Medulla oblongata (tissue), 1 donor: ENCODE results near the gene CYP17A1.
A peak's percentile ranks its signal among the peaks of the same experiment; 100 is the strongest.
"Not testable (repeated sequence)": the region's sequence is repeated elsewhere in the genome, so short reads cannot be mapped to it uniquely, and the experiment has no call there.

Experiments
- DNase-seq: peaks from one replicate; pipeline ENCODE4 v3.0.0-alpha.2; 2015; ENCODE audit errors: extremely low spot score

Gene CYP17A1, protein sequence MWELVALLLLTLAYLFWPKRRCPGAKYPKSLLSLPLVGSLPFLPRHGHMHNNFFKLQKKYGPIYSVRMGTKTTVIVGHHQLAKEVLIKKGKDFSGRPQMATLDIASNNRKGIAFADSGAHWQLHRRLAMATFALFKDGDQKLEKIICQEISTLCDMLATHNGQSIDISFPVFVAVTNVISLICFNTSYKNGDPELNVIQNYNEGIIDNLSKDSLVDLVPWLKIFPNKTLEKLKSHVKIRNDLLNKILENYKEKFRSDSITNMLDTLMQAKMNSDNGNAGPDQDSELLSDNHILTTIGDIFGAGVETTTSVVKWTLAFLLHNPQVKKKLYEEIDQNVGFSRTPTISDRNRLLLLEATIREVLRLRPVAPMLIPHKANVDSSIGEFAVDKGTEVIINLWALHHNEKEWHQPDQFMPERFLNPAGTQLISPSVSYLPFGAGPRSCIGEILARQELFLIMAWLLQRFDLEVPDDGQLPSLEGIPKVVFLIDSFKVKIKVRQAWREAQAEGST

DNA sequence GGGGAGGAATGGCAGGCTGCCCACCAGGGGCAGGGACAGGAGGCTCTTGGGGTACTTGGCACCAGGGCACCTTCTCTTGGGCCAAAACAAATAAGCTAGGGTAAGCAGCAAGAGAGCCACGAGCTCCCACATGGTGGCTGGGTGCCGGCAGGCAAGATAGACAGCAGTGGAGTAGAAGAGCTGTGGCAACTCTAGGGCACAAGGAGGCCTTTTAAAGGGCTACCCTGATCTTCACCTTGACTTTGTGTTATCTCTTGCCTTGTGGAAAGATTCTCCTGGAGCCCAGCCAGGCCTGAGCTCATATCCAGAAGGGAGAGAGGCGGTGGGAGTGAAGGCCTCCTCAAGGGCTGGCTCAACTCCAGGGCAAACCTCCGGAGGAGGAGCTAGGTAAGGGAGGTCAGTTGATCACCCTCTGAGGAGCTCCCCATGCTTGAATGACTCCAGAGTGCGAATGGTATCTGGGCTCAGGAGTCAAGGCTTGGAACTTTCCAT, at the start of gene CYP17A1:
Gene CYP17A1, minus strand, starts transcription at position 184 of the 492 bp plus-strand sequence. Its CDS starts 52 bp downstream, at position 132.
- no peak for DNase-seq

DNA sequence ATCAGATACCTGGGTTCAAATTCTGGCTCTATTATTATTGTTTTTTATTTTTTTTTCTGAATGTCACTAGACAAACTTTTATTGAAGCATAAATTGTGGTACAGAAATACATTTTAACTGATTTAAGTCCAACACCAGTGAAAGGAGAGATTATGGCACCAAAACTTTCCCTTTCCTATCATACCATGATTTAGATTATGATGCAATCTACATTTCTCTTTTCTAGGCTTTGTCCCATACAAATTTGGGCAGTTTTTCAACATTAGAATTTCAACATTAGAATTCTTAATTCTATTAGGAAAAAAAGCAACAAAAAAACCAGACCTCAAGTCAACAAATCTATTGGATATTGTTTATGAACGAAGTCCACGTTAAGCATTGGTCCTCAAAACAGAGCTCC, 43.0 kb upstream of the CYP17A1 start:
- no peak for DNase-seq

DNA sequence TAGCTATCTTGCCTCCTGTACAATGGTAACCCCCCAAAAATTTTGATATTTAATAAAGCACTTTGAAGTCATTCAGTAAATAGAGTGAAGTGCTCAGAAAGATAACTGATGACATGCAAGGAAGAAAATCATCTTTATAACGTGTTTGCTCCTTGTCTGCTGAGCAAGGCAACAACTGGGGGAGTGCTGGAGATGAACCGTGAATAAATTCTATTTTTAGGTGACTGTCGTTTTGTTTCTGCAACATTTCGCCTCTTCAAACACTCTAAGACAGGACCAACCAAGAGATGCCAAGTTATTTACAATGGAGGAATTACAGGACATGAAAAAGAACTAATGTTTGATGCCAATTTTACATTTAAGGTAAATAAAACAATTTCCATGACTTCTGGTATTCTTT, 41.4 kb upstream of the CYP17A1 start:
- DNase-seq = no peak

DNA sequence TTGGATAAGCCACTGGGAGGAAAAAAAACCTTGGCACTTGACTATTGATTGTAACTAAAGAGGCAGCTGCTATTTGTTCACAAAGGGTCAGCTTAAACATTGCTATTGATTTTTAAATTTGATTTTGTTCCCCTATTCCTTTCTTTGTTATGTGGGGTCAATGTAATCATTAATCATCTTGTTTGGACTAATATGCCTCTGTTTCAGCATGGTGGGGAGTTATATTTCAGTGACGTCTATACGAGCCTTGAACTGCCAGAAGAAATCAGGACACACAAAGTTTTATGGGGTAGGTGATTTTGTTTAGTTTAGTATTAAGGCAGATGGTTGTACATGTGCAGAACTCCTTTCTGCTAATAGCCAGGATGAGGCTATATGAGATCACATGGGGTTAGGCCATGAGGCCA, 39.5 kb upstream of the CYP17A1 start:
- no peak for DNase-seq

DNA sequence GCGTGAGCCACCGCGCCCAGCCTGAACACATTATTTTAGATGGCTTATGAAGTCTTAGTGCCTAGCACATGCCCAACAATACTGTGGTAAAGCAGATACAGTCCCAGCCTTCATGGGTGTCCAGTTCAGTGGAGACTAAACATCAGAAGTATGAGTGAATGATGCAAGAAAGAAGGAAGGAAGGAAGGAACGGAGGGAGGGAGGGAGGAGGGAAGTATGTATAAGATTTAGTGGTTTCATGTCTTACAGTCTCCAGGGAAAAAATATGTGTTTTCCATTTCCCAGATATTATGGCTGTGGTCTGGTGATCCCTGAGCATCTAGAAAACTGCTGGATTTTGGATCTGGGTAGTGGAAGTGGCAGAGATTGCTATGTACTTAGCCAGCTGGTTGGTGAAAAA, 35.0 kb upstream of the CYP17A1 start:
- no peak for DNase-seq

DNA sequence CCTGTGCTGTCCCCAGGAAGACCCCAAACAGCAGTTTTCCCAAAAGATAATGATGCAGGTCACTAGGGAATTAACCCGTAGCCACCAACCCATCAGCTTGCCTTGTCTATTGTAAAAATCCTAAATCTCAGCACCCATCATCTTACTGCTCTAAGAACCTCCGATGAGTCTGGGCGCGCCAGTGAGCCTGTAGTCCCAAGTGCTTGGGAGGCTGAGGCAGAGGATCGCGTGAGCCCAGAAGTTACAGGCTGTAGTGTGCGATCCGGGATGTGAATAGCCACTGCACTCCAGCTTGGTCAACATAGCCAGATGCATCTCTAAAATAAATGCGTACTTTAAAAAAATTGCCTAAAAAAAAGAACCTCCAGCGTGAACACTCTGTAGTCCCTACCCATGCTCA, 33.0 kb upstream of the CYP17A1 start:
- no peak for DNase-seq

DNA sequence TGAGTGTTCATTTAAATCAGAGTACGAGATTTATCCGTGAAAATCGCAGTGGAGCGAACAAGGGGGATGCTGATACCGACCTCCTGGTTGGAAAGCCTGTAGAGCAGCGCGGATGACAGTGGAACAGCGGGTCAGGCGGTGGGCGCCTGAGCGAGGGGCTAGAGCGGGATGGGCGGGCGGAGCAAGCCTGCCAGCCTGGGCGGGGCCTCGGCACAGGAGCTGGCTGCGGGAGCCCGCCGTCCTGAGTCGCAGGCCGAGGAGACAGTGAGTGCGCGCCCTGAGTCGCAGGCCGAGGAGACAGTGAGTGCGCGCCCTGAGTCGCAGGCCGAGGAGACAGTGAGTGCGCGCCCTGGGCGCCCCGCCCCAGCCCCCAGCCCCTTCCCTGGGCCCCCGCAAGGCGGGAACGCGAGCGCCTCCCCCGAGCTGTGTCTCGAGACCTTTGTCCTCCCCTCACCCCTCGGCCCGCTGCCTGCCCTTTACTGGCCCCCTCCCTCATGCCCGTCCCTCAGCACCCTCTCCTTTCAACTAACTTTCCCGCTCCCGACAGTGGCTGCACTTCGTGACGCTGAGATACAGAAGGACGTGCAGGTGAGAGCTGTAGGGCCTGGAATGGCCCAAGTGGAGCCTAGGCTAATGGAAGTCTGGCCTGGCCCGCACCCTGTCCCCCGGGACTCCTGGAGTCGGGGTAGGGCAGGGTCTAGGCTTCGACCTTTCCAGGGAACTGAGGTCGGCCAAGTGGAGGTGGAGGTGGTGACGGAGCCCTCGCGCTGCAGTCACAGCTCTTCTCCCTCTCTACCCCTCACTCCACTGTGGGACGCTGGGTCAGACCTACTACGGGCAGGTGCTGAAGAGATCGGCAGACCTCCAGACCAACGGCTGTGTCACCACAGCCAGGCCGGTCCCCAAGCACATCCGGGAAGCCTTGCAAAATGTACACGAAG, 32.3 kb upstream of the CYP17A1 start, which contains the start of gene AS3MT:
Gene AS3MT, plus strand, starts transcription at position 213 of the 941 bp plus-strand sequence. Its CDS starts 123 bp downstream, at position 336.
- no peak for DNase-seq

DNA sequence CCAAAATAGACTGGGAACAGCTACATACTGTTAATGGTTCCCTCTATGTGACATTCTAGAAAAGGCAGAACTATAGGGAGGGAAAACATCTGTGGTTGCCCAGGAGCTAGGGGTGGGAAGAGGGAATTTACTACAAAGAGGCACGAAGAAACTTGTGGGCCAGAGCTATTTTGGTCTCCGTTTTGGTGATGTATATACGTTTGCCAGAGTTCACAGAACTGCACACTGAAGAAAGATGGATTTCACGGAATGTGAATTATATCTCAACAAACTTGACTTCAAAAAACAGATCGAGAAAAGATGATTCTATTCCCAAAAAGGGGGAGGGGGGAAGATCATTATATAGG, 31.7 kb upstream of the CYP17A1 start:
- DNase-seq = no peak

DNA sequence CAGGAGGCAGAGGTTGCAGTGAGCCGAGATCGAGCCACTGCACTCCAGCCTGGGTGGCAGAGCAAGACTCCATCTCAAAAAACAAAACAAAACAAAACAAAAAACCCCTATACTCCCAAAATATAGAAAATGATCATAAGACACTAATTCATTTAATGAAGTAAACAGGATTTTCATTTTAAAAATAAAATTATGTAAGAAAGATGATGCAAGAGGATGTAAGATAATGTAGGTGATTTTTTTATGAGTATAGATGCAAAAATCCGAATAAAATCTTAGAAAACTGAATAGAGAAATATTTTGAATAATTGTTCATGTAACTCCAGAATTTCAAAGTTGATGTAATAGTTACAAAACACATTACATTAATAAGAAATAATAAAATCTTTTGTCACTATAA, 28.4 kb upstream of the CYP17A1 start:
- DNase-seq = no peak

DNA sequence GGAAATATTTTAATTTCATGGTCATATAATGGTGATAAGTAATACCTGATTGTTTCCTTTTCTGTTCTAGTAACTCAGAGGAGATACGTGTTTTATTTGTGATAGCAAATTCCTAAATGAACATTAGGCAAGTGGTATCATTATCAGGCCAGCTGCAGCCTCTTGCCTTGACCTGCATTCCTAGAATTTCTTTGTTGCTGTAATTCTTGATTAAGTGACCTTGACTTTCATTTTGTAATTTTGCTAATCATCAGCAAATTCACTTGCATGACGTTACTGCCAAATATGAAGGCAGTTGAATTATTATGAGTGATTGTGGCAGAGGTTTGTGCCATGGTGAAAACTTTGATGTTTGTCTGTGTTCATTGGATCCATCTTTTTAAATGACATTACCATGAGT, 26.4 kb upstream of the CYP17A1 start:
- DNase-seq = no peak

DNA sequence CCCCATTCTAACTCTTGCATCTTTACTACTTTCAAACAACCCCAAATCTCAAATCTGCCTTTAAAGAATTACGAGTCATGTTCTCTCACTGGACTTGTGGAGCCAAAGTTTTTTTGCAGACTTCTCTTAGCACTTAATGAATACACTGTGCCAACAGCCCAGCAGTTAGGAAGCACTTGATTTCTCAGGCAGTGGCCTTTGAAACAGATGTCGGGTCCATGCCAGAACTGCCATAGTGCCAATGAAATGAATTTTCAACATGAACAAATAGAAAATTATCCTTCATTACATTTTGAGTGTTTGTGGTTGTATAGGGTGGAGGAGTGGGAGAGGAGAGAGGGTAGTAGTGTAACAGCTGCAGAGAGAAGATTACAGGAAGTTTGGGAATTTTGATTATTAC, 22.7 kb upstream of the CYP17A1 start:
- DNase-seq = peak; percentile 16

DNA sequence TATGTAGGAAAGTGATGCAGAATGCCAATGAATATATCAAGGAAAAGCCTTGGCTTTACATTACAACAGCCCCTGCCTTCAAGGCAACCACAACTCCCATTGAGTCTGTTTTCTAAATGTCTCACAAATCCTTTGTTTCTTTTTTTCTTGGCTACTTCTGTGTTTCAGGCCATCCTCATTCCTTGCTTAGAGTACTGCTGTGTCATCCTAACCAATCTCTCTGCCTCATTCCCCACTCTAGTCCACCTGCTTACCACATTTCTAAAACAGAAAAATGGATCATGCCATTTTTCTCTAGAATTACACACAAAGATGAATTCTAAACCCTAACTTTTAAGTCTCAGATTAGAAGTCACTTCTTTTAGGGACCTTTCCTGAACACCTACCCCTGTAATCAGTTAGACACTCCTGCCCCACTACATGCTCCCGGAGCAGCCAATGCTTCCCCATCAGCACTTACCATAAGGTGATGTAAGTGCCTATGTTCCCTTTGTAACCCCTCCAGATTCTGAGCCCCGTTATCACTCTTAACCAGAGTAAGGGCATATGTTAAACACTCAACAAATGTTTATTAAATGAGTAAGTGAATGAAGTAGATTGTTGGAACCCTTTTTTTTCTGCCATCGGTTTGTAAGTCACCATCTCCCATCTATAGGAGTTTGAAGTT, 19.7 kb upstream of the CYP17A1 start:
- no peak for DNase-seq

DNA sequence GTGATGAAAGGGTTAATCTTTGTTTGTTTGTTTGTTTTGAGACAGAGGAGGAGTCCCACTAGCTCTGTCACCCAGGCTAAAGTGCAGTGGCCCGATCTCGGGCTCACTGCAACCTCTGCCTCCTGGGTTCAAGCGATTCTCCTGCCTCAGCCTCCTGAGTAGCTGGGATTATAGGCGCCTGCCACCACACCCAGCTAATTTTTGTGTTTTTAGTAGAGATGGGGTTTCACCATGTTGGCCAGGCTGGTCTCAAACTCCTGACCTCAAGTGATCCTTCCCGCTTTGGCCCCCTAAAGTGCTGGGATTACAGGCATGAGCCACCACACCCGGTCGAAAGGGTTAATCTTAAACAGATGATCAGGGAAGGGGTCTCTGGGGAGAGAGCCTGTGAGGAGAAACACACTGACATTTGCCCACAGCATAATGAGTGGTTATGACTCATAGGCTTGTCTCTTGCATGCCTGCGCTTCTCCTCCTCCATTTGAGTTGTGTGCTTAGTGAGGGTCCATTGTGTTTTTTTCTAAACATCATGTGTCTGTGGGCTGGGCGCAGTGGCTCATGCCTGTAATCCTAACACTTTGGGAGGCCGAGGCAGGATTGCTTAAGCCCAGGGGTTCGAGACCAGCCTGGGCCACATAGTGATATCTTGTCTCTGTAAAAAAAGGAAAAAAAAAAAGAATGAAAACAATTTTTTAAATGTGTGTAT, 18.7 kb upstream of the CYP17A1 start:
- not testable (repeated sequence) for DNase-seq

DNA sequence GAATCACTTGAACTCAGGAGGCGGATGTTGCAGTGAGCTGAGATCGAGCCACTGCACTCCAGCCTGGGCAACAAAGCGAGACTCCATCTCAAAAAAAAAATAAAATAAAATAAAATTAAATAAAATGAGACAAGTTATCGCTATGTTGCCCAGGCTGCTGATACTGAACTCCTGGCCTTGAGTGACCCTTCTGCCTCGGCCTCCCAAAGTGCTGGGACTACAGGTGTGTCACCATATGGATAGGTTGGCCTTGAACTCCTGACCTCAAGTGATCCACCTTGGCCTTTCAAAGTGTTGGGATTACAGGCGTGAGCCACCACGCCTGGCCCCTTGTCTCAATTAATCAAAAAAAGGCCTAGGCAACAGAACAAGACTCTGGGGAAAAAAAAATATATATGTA, 16.0 kb upstream of the CYP17A1 start:
- not testable (repeated sequence) for DNase-seq

DNA sequence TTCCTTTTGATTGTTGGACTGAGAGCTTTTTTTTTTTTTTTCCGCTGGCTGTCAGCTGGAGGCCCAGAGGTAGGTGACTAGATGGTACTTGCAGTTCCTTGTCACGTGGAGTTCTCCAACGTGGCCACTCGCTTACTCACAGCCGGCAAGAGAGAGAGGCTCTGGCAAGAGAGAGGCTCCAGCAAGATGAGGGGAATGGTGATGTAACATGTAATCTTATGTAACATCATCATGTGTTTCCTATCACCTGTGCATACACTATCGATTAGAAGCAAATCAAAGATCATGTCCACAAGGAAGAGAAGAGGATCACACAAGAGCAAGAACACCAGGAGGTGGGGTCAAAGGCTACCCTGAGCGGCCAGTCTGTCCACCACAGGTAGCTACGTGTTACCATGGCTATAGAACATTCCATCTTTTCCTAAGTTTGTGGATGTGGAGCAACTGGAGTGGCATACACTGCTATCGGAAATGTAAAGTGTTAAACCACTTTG, 12.9 kb upstream of the CYP17A1 start:
- no peak for DNase-seq

DNA sequence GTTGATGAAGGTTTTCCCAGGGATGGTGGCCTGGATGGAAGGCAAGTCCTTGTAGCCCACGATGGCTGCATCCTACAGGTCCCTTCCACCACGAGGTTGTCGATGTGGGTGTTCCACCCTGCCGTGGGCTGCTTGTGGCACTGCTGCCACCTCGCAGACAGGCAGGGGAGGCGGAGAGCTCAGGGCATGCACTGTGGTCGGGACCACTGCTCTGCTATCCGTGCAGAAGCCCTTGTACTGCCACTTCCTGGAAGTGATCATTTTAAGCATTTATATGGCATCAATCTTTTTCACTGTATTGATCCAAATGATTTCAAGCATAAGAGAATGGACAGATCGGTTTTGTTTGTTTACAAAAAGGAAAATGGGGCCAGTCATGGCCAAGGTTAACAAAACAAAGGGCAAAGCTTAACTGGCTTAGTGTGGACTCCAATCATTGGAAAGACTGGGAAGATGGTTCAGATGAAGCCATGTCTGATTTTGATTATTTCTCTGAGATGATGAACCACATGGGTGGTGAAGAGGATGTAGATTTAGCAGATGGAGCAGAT, 8.2 kb upstream of the CYP17A1 start:
- DNase-seq = no peak

DNA sequence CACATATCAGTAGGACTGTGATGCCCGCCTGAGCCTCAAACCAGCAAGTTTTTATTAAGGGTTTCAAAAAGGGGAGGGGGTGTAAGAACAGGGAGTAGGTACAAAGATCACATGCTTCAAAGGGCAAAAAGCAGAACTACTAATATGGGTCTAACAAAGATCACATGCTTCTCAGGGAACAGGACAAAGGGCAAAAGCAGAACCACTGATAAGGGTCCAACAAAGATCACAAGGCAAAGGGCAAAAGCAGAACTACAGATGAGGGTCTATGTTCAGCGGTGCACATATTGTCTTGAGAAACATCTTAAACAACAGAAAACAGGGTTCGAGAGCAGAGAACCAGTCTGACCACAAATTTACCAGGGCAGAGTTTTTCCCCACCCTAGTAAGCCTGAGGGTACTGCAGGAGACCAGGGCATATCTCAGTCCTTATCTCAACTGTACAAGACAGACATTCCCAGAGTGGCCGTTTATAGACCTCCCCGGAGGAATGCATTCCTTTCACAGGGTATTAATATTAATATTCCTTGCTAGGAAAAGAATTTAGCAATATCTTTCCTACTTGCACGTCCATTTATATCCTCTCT, 7.1 kb upstream of the CYP17A1 start:
- DNase-seq = not testable (repeated sequence)

DNA sequence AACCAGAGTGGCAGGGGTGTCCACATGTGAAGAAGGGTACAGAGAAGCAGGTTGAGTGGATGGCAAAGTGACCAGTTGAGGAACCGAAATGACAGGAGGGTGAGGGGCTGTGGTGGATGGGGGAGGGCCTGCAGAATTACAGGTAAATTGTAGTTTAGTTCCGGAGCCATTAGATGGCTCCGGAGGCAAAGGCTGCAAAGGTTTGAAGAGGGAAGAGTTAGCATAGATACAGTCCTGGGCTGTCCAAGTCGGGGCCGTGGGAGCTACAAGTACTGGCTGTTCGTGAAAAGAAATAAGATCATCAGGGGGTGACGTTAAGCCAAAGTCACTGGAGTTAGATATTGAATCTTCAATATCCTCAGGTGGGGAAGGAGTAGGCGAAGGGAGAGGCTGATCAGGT, 5.9 kb upstream of the CYP17A1 start:
- not testable (repeated sequence) for DNase-seq

DNA sequence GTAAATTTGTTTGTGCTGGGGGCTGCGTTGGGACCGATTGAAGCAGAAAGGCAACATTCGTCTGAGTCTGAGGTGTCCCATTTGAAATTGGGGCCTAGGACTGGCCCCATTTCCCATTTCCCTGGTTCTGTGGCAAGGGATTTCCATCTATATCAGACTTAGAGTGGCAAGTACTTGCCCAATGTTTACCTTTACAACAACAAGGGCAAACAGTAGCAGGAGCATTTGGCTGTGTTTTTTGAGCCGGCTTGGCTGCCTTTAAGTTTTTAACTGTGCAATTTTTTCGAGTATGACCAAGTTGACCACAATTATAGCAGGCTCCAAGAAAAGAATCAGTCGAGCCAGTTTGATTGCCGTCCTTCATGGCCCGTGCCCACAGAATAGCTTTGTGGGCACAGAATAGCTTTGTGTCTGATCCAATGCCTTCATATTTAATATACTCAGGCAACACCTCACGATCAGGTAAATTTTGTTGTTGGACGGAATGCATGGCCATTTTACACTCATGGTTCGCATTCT, 4.7 kb upstream of the CYP17A1 start:
- DNase-seq = no peak
